Measurements from ENCODE around the gene CDH22.

The CDH22 gene

DNA sequence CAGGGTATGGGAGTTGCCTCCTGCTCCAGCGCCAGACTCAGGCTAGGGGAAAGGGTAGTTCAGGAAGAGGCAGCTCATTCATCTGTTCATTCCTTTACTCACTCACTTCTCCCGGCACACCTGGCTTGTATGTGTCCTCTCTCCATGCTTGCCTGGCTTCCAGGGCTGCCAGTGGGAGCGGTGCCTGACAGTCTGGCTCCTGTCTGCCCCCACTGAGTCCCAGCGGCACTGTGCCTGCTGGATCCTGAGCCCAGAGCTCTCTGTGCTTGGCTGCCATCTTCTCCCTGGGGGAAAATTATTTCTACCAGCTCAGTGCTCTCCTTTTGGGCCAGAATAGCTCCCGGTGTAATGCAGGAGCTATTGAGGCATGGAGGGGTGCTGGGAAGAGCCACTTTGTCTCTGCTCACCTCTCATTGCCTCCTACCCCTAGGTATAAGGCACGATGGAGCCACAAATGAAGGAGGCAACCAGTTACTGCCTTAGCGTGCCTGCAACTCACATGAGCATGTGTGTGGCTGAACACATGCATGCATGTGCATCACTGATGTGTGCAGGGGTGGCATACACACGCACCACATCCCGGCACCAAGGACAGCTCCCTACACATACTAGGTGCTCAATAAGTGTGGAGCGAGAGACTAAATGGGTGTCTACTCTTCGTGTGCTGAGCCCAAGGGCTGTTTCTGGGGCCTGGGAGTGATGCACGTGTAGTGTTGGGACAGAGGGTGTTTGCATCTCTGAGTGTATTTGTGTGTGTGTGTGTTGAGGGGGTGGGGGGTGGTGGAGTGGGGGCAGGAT is 46.6 kb downstream of the CDH22 start:
- no peak for TF ChIP-seq CTCF (IDR thresholded peaks at IDR 0.05; ENCODE audit: low read depth, low read length, missing control alignments)

GRCh38 chr20:46260936-46261454 is 47.3 kb downstream of the CDH22 start:
- H3K4me3 ChIP-seq (ENCODE audit: low read depth, low read length): no peak overlapping the region
- DNase-seq (ENCODE audit: low read depth): no peak
- no peak for TF ChIP-seq CTCF (IDR thresholded peaks at IDR 0.05; ENCODE audit: low read depth, low read length, missing control alignments)

More for the DNA sequence above, 46.6 kb downstream of the CDH22 start:
- no peak for DNase-seq (ENCODE audit: low read depth)
- H3K4me3 ChIP-seq (ENCODE audit: low read depth, low read length): no peak overlapping the region

GRCh38 chr20:46260480-46260879 is 47.8 kb downstream of the CDH22 start:
- no peak for TF ChIP-seq CTCF (IDR thresholded peaks at IDR 0.05; ENCODE audit: low read depth, low read length, missing control alignments)
- H3K4me3 ChIP-seq (ENCODE audit: low read depth, low read length): no peak overlapping the region
- no peak for DNase-seq (ENCODE audit: low read depth)

DNA sequence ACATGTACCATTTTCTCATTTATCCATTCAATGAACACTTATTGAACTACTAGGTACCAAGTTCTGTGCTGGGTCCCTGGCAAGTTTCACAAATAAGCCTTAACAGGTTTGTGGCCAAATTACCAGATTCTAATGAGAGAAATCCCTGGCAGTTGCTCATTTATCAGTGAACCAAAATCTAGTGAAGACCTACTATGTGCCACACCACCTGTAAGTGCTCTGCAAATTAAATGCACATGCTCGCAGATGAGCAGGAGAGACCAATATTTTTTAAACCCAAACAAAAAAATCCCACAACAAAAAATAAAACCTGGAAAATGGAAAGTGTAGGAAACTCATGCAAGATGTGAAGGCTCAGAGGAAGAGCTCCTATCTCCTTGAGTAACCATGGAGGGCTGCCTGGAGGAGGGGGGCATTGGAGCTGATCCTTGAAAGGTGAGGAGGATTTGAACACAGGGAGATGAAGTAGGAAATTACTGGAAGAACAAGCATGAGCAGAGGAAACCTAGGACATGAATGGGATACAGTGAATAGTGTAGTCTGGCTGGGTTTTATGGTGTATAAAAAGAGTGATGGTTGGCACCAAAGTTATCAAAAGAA is 48.9 kb downstream of the CDH22 start:
- DNase-seq (ENCODE audit: low read depth): no peak
- no peak for TF ChIP-seq CTCF (IDR thresholded peaks at IDR 0.05; ENCODE audit: low read depth, low read length, missing control alignments)
- no peak overlapping the region for H3K4me3 ChIP-seq (ENCODE audit: low read depth, low read length)

- no peak overlapping the region for H3K4me3 ChIP-seq (ENCODE audit: low read depth, low read length)
- DNase-seq (ENCODE audit: low read depth): no peak
- no peak for TF ChIP-seq CTCF (IDR thresholded peaks at IDR 0.05; ENCODE audit: low read depth, low read length, missing control alignments)
Measured at GRCh38 chr20:46257887-46258286, 50.4 kb downstream of the CDH22 start.

DNA sequence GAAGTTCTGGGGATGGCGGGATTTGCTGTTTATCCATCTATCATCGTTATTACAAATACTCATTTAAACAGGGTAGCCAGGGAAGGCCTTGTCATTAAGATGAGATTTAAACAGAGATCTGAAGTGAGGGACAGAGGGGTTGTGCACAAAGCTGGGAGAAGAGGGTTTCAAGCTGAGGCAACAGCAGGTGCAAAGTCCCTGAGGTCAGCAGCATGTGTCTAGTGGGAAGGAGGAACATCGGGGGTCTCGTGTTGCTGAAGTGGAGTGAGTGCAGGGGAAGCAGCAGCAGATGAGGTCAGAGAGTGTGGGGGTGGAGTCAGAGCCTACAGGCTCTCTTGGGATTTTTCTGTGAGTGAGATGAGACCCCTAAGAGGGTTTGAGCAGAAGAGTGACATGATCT is 52.0 kb downstream of the CDH22 start:
- H3K4me3 ChIP-seq (ENCODE audit: low read depth, low read length): no peak overlapping the region
- TF ChIP-seq CTCF (IDR thresholded peaks at IDR 0.05; ENCODE audit: low read depth, low read length, missing control alignments): no peak
- DNase-seq (ENCODE audit: low read depth): no peak
